IMR-90 (cell line): Measurements from ENCODE around the gene PRDX5. TPM values are rescaled to one million over a fixed set of nuclear protein-coding genes. Genes with fewer than 3 reads are reported as not detected.

Experiments
- ATAC-seq: fragments of 200-7000 bp; cut with Tn5 transposase; 2 replicates; pipeline ENCODE4 v1.9.1; 2020; ENCODE audit warnings: low read depth, mild to moderate bottlenecking, moderate library complexity
- BruUV-seq: library from RNA; stranded (reverse); fragments of 400-500 nt; replicated peaks from 2 replicates; lab custom pipeline; 2021; lab: Mats Ljungman, UMichigan
- CTCF ChIA-PET: fragments of 300-600 bp; formaldehyde crosslinking; extraction: SDS; loops from one replicate; lab custom pipeline; 2021; ENCODE audit warnings: antibody characterized with exemption; lab: Yijun Ruan, JAX
- POLR2A ChIA-PET: fragments of 300-600 bp; sonication (Branson Sonifier 250); formaldehyde crosslinking; loops from one replicate; lab custom pipeline; 2022; ENCODE audit warnings: antibody characterized with exemption; ENCODE audit not compliant: unreplicated experiment; lab: Charles Lee
- DNase-seq: peaks from one replicate; pipeline ENCODE4 v3.0.0; 2013
- H2AFZ ChIP-seq: replicated peaks from 2 replicates; pipeline ENCODE3; 2013; ENCODE audit warnings: low read length, mild to moderate bottlenecking; ENCODE audit not compliant: poor library complexity
- H2AK5ac ChIP-seq: 2 replicates; pipeline ENCODE4 v1.6.1; 2013; ENCODE audit warnings: low read depth, low read length, inconsistent platforms
- H2AK9ac ChIP-seq: replicated peaks from 2 replicates; pipeline ENCODE3; 2013; ENCODE audit warnings: mild to moderate bottlenecking, low read depth, low read length, moderate library complexity; ENCODE audit not compliant: poor library complexity
- H2BK120ac ChIP-seq: 2 replicates; pipeline ENCODE4 v1.6.1; 2013; ENCODE audit warnings: low read depth, low read length, inconsistent platforms
- H2BK15ac ChIP-seq: 3 replicates; pipeline ENCODE4 v1.6.1; 2013; ENCODE audit warnings: low read depth, low read length, inconsistent platforms
- H2BK20ac ChIP-seq: 2 replicates; pipeline ENCODE4 v1.6.1; 2013; ENCODE audit warnings: low read depth, mild to moderate bottlenecking, inconsistent platforms, low read length, moderate library complexity
- H2BK5ac ChIP-seq: 2 replicates; pipeline ENCODE4 v1.6.1; 2013; ENCODE audit warnings: mild to moderate bottlenecking, low read depth, low read length, inconsistent platforms; ENCODE audit not compliant: poor library complexity, severe bottlenecking
- H3K14ac ChIP-seq: replicated peaks from 2 replicates; pipeline ENCODE4 v1.6.1; 2013; ENCODE audit warnings: low read depth, low read length, inconsistent platforms
- H3K18ac ChIP-seq: 2 replicates; pipeline ENCODE4 v1.6.1; 2013; ENCODE audit warnings: low read depth, low read length, control low read depth
- H3K23ac ChIP-seq: 2 replicates; pipeline ENCODE4 v1.6.1; 2013; ENCODE audit warnings: low read depth, low read length, inconsistent platforms
- H3K27ac ChIP-seq: 2 replicates; pipeline ENCODE4 v1.5.1; 2013; ENCODE audit warnings: mild to moderate bottlenecking, control low read depth, low read length; ENCODE audit not compliant: insufficient read depth
- H3K27me3 ChIP-seq: 2 replicates; pipeline ENCODE4 v1.6.1; 2013; ENCODE audit warnings: low read length; ENCODE audit not compliant: control insufficient read depth, insufficient read depth
- H3K36me3 ChIP-seq: 2 replicates; pipeline ENCODE4 v1.6.1; 2013; ENCODE audit warnings: low read length, mixed read lengths; ENCODE audit not compliant: control insufficient read depth, insufficient read depth
- H3K4ac ChIP-seq: 2 replicates; pipeline ENCODE4 v1.6.1; 2013; ENCODE audit warnings: low read depth, low read length, inconsistent platforms
- H3K4me1 ChIP-seq: 2 replicates; pipeline ENCODE4 v1.6.1; 2013; ENCODE audit warnings: low read length, mixed read lengths; ENCODE audit not compliant: control insufficient read depth, insufficient read depth
- H3K4me2 ChIP-seq: 2 replicates; pipeline ENCODE4 v1.6.1; 2013; ENCODE audit warnings: low read depth, mild to moderate bottlenecking, control low read depth, low read length, moderate library complexity
- H3K4me3 ChIP-seq: 2 replicates; pipeline ENCODE4 v1.5.1; 2013; ENCODE audit warnings: low read depth, mild to moderate bottlenecking, control low read depth, low read length, moderate library complexity; ENCODE audit not compliant: insufficient read depth
- H3K56ac ChIP-seq: 2 replicates; pipeline ENCODE4 v1.6.1; 2013; ENCODE audit warnings: low read length, inconsistent platforms; ENCODE audit not compliant: insufficient read depth; ENCODE audit errors: extremely low read depth
- H3K79me1 ChIP-seq, 2 experiments: 2 replicates each; pipeline ENCODE4 v1.6.1; 2013; ENCODE audit warnings: low read length in 2 of 2, inconsistent platforms in 1 of 2, low read depth in 1 of 2
- H3K9ac ChIP-seq: 2 replicates; pipeline ENCODE4 v1.6.1; 2013; ENCODE audit warnings: low read depth, low read length, control low read depth
- H3K9me1 ChIP-seq: 2 replicates; pipeline ENCODE4 v1.6.1; 2013; ENCODE audit warnings: low read length, inconsistent platforms; ENCODE audit not compliant: insufficient read depth
- H3K9me3 ChIP-seq: 2 replicates; pipeline ENCODE4 v1.6.1; 2013; ENCODE audit warnings: low read length; ENCODE audit not compliant: control insufficient read depth, insufficient read depth
- H4K20me1 ChIP-seq: 2 replicates; pipeline ENCODE4 v1.6.1; 2013; ENCODE audit warnings: low read length, inconsistent platforms; ENCODE audit not compliant: insufficient read depth
- H4K5ac ChIP-seq: 2 replicates; pipeline ENCODE4 v1.6.1; 2013; ENCODE audit warnings: mild to moderate bottlenecking, low read depth, low read length, control low read depth
- H4K8ac ChIP-seq, 2 experiments: 2 replicates each; pipeline ENCODE4 v1.6.1; 2013; ENCODE audit warnings: low read depth in 2 of 2, low read length in 2 of 2, control low read depth in 1 of 2, inconsistent platforms in 1 of 2
- H4K91ac ChIP-seq: 2 replicates; pipeline ENCODE4 v1.6.1; 2013; ENCODE audit warnings: low read depth, low read length, inconsistent platforms; ENCODE audit not compliant: insufficient read depth
- BHLHE40 ChIP-seq: fragments of 150-350 bp; IDR thresholded peaks from 2 replicates; pipeline ENCODE4 v1.6.1; 2016; ENCODE audit warnings: mild to moderate bottlenecking, low read depth, low read length
- CEBPB ChIP-seq: IDR thresholded peaks from 2 replicates; pipeline ENCODE4 v1.6.1; 2012; ENCODE audit warnings: low read depth, low read length, improper control_type of control experiment
- CHD1 ChIP-seq: IDR thresholded peaks from 2 replicates; pipeline ENCODE4 v1.6.1; 2012; ENCODE audit warnings: low read depth, low read length, improper control_type of control experiment
- CTCF ChIP-seq: conservative IDR thresholded peaks from 2 replicates; pipeline ENCODE4 v1.5.1; 2012; ENCODE audit warnings: mild to moderate bottlenecking, low read depth, low read length, improper control_type of control experiment
- FOS ChIP-seq: fragments of 150-350 bp; IDR thresholded peaks from 2 replicates; pipeline ENCODE4 v1.6.1; 2016; ENCODE audit warnings: low read depth, low read length
- MAFK ChIP-seq: IDR thresholded peaks from 2 replicates; pipeline ENCODE4 v1.6.1; 2012; ENCODE audit warnings: low read depth, low read length, improper control_type of control experiment
- MAZ ChIP-seq: IDR thresholded peaks from 2 replicates; pipeline ENCODE4 v1.6.1; 2012; ENCODE audit warnings: low read depth, mild to moderate bottlenecking, low read length, improper control_type of control experiment, moderate library complexity, borderline replicate concordance
- MXI1 ChIP-seq: IDR thresholded peaks from 2 replicates; pipeline ENCODE4 v1.6.1; 2012; ENCODE audit warnings: low read depth, mild to moderate bottlenecking, low read length, moderate library complexity, borderline replicate concordance
- NFE2L2 ChIP-seq: fragments of 150-350 bp; IDR thresholded peaks from 2 replicates; pipeline ENCODE4 v1.6.1; 2016; ENCODE audit warnings: low read depth, mild to moderate bottlenecking, low read length
- POLR2A ChIP-seq: IDR thresholded peaks from 2 replicates; pipeline ENCODE4 v1.6.1; 2012; ENCODE audit warnings: mild to moderate bottlenecking, low read depth, low read length
- RAD21 ChIP-seq: IDR thresholded peaks from 2 replicates; pipeline ENCODE4 v1.6.1; 2012; ENCODE audit warnings: low read length, improper control_type of control experiment
- RCOR1 ChIP-seq: IDR thresholded peaks from 2 replicates; pipeline ENCODE4 v1.6.1; 2012; ENCODE audit warnings: mild to moderate bottlenecking, low read length, improper control_type of control experiment; ENCODE audit not compliant: insufficient replicate concordance
- RFX5 ChIP-seq: IDR thresholded peaks from 2 replicates; pipeline ENCODE4 v1.8.0; 2012; ENCODE audit warnings: low read depth, mild to moderate bottlenecking, low read length, moderate library complexity
- SMC3 ChIP-seq: fragments of 150-350 bp; IDR thresholded peaks from 2 replicates; pipeline ENCODE4 v1.6.1; 2016; ENCODE audit warnings: low read depth, mild to moderate bottlenecking, antibody characterized with exemption, low read length, moderate library complexity
- USF2 ChIP-seq: fragments of 150-350 bp; IDR thresholded peaks from 2 replicates; pipeline ENCODE4 v1.6.1; 2017; ENCODE audit warnings: mild to moderate bottlenecking, antibody characterized with exemption, low read length, low read depth
- WGBS, 2 experiments: methylation state at CpG; one replicate each; pipeline versions ENCODE4 v1.1.5 to v1.1.7; 2013; ENCODE audit warnings: missing lambda C conversion rate in 2 of 2; ENCODE audit not compliant: insufficient read length in 1 of 2; ENCODE audit errors: extremely low coverage in 2 of 2; 5-methylcytosine and 5-hydroxymethylcytosine counted together
- dilution Hi-C: fragments of 300-500 bp; cut with HindIII; formaldehyde crosslinking; loops from one replicate; pipeline ENCODE4 v1.14.3; 2018; ENCODE audit warnings: low sequenced_read_pairs; ENCODE audit not compliant: unreplicated experiment
- in situ Hi-C: fragments of 300-500 bp; cut with MboI; formaldehyde crosslinking; loops from 3 replicates; pipeline ENCODE4 v1.14.3; 2019; ENCODE audit warnings: low sequenced_read_pairs, inconsistent platforms, mixed read lengths
- intact Hi-C: fragments of 100-400 bp; cut with micrococcal nuclease; formaldehyde crosslinking; loops from 2 replicates; pipeline ENCODE4 v1.10.0; 2022
- polyA plus RNA-seq, 3 experiments: library from polyadenylated mRNA; depleted of rRNA; stranded (reverse); fragments of >200 nt; gene quantifications; 2 replicates each; pipeline ENCODE4 v1.2.3, GENCODE V29; 2012; ENCODE audit warnings: low replicate concordance in 1 of 3
- total RNA-seq: library from RNA; depleted of rRNA; stranded (reverse); fragments of >200 nt; gene quantifications from 2 replicates; pipeline ENCODE4 v1.2.3, GENCODE V29; 2012
- TF ChIP-seq, protein P1 (sequence below): fragments of 150-350 bp; IDR thresholded peaks from 2 replicates; pipeline ENCODE4 v1.6.1; 2016; ENCODE audit warnings: low read depth, mild to moderate bottlenecking, low read length, moderate library complexity, borderline replicate concordance

PRDX5 gene
- total and polyA plus RNA-seq, 2 of the 4 experiments (the other 2 are of a cell fraction): 120 to 292 TPM

DNA sequence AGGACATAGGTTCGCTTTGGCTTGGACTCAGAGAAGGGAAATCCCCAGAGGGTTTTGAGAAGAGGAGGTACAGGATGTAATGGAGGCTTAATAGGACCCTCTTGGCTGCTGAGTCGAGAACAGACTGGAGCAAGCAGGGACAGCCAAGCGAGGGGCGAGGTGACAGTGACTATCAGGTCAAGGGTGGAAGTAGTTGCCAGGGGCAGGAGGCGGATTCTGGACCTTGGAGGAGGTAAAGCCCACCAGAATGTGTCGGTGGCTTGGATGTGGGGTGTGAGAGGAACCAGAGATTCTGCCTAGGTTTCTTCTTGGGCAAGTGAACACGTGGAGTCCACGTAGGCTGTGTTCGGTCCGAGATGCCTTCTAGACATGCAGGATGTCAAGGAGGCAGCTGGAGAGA is 5.0 kb upstream of the PRDX5 start:
- no peak overlapping the region for H2BK5ac ChIP-seq
- H3K9me3 ChIP-seq: no peaks in the 10 kb centered on the region
- peaks cover 5 to 27% of the 10 kb centered on the region in 2 experiments for H3K79me1 ChIP-seq
- H2BK15ac ChIP-seq: no peak overlapping the region
- no peak overlapping the region for H2AFZ ChIP-seq
- H4K5ac ChIP-seq: no peak overlapping the region
- H2AK9ac ChIP-seq: no peak overlapping the region
- POLR2A ChIA-PET: no interaction called here
- no peak overlapping the region for H3K18ac ChIP-seq
- no peaks in the 10 kb centered on the region for H3K9me1 ChIP-seq
- H4K20me1 ChIP-seq: no peaks in the 10 kb centered on the region
- CTCF ChIA-PET: no interaction called here
- H2BK120ac ChIP-seq: no peak overlapping the region
- H4K91ac ChIP-seq: no peak overlapping the region
- H3K27ac ChIP-seq: no peak overlapping the region
- H3K14ac ChIP-seq: no peak overlapping the region
- in situ Hi-C loops (no loop called here), intact Hi-C loops (no loop called here), dilution Hi-C loops (no loop called here)
- no peak overlapping the region for H3K9ac ChIP-seq
- no peak for DNase-seq
- H2BK20ac ChIP-seq: no peak overlapping the region
- no peaks in the 10 kb centered on the region for H3K27me3 ChIP-seq
- no peak overlapping the region for H3K23ac ChIP-seq
- no TSS peak for BruUV-seq
- H3K36me3 ChIP-seq: peaks cover 12% of the 10 kb centered on the region; the same call in 1 of the 2 replicates
- no peak for ATAC-seq
- no peak for TF ChIP-seq USF2
- no peak for TF ChIP-seq MXI1
- no peak for TF ChIP-seq CHD1
- no peak for TF ChIP-seq SMC3
- TF ChIP-seq, protein P1, sequence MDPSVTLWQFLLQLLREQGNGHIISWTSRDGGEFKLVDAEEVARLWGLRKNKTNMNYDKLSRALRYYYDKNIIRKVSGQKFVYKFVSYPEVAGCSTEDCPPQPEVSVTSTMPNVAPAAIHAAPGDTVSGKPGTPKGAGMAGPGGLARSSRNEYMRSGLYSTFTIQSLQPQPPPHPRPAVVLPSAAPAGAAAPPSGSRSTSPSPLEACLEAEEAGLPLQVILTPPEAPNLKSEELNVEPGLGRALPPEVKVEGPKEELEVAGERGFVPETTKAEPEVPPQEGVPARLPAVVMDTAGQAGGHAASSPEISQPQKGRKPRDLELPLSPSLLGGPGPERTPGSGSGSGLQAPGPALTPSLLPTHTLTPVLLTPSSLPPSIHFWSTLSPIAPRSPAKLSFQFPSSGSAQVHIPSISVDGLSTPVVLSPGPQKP: no peak
- no peak for TF ChIP-seq BHLHE40
- no peak for TF ChIP-seq FOS
- TF ChIP-seq POLR2A: no peak
- TF ChIP-seq MAZ: no peak
- TF ChIP-seq CEBPB: no peak
- TF ChIP-seq CTCF: no peak
- no peak for TF ChIP-seq RCOR1
- no peak for TF ChIP-seq RFX5
- TF ChIP-seq NFE2L2: no peak
- TF ChIP-seq RAD21: no peak
- TF ChIP-seq MAFK: no peak
- H3K56ac ChIP-seq: no peak overlapping the region
- whole genome bisulfite sequencing, 2 experiments: 91% methylated on average over 9 of the region's 10 CpGs; no CpG with 5 or more reads in 1 of the 2 experiments
- no peak overlapping the region for H2AK5ac ChIP-seq
- no peak overlapping the region for H4K8ac ChIP-seq
- no peak overlapping the region for H3K4me3 ChIP-seq
- no peak overlapping the region for H3K4ac ChIP-seq
- no peaks in the 10 kb centered on the region for H3K4me1 ChIP-seq
- H3K4me2 ChIP-seq: no peak overlapping the region
